ENCODE measurements around the gene UBASH3A.

DNA sequence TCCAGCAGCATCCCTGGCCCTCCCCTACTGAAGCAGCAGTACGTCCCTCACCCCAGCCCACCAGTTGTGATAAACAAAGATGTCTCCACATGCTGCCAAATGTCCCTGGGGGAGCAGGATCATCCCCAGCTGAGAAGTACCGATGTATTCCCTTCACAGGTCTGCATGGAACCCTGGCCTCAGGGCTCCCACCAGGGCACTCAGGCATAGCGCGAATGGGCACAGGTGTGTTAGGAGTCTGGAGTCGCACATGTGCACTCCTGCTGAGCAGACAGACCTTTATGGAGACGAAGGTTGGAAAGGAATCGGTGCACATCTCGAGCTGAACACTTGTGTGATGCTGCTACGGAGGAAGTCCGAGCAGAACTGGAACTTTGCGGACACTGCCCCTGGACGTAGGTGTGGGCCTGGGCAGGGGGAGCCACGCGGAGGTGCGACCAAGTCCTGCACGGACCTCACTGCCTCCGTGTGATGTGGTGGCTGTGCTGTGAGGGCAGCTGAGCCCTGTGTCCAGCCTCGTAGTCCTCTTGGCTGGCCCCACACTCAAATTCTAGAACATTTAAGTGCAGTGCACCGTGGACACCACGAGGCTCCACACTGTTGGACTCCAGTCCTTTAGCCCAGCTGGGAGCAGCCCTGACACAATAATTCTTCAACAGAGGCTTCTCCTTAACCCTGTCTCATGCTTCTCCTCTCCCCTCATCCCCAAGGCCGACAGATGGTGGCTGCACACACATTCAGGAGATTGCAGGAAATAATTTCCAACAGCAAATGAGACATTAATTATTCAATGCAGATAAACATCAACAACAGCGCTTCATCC lies 48.9 kb downstream of the UBASH3A start:
- TF ChIP-seq ELK1 (IDR thresholded peaks at IDR 0.05; ENCODE audit: low read depth, low read length) (no peak), USF2 (IDR thresholded peaks at IDR 0.05) (no peak), CTCF (IDR thresholded peaks at IDR 0.05) (no peak), POLR2A (IDR thresholded peaks at IDR 0.05; ENCODE audit: low read length) (no peak), EP300 (IDR thresholded peaks at IDR 0.05) (no peak), RARB (CRISPR knock-in tag; IDR thresholded peaks at IDR 0.05) (no peak), CEBPB (IDR thresholded peaks at IDR 0.05) (no peak), FOSL2 (IDR thresholded peaks at IDR 0.05) (no peak), FOSL2 (CRISPR knock-in tag; IDR thresholded peaks at IDR 0.05) (no peak), SMC3 (IDR thresholded peaks at IDR 0.05) (no peak)

Data from A549 (cell line).